CD4-positive, alpha-beta T cell treated with Interleukin-4 for 1 hour (primary cell): Measurements from ENCODE around the gene GLIS2.

Experiments used
- DNase-seq, 2 donors: peaks; one replicate each; pipeline ENCODE4 v3.0.0-alpha.2; 2020 to 2022

GLIS2 gene

DNA sequence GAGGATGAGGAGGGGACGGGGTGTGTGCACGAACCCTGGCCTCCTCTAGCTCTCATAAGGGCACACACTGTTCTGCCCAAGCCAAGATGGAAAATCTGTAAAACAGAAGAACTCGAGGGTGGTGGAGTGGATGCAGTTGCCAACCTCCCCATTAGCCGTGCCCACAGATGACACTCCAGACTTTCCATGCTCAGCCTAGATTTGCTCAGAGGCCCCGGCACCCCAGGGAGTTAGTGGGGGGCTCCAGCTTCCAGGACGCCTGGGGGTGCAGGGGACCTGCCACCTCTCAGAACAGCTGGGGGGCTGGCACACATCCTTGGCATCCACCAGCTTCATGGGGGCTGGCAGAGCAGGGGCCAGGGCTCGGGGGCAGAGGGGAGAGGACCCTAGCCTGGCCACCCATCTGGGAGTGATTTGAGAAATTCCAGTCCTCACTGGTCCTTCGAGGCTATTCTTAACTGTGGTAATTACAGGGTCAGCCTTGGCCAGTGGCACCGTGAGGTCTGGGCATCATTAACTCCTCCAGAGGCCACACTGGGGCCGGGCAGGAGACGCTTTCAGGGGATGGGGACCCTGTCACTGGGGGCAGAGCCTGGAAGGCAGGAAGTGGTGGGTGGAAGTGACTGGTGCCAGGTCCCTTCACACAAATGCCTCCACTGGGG is 70.1 kb downstream of the GLIS2 start:
- no peak for DNase-seq

DNA sequence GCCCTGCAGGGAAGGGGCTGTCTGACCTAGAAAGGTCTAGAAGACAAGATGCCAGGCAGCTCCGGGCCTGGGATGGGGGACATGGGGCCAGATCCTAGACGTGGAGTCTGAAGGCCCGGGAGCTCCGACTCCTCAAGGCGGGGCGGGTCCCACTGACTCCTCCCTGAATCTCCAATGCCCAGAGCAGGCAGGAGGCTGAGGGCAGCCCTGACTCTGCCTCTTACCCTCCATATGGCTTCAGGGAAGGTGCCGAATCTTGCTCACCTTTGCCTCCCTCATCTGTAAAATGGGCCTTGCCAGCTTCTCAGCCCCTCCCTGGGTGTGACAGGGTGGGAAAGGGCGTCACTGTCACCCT is 70.6 kb downstream of the GLIS2 start:
- DNase-seq = no peak

DNA sequence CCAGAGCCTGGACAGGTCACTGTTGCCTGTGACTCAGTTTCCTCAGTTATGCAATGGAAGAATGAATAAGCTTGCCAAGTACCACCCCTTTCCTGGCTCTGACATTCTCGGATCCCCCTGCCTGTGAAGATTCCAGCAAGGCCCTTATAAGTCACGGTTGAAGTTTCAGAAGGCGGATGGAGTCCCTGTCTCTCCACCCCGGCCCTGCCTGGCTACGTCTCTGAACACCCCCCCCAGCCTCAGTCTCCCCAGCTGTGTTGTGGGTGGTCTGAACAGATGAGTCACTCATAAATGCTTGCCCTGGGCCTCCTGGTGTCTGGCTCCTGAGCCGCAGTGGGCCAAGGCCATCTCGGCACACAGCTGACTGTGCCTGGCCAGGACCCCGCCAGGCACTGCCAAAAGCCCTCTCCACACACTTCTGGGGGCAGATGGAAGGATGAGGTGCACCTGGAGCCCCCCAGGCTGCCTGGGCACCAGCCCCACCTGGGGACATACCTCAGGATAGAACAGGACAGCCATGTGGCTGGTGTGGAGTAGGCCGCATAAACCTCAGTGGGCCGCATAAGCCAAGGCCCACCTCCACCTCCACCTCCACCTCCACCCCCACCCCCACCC is 71.2 kb downstream of the GLIS2 start:
- no peak for DNase-seq

DNA sequence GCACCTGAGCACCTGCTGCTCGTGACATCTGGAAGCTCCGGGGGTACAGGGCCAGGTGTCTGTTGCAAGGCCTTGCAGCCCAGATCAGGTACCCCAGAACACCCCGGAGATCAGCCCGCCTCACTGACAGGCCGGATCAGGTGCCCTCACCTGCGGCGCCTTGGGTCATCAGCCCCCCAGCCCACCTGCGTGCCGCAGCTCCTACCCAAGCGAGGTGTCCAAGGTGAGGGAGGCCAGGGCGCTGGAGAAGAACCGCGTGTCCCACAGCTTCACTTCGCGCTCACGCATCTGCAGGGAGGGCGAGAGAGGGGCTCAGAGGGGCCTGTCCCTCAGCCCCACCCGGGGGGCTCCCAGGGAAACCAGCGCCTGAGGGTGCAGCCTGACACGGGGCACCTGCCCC is 71.9 kb downstream of the GLIS2 start:
- no peak for DNase-seq

DNA sequence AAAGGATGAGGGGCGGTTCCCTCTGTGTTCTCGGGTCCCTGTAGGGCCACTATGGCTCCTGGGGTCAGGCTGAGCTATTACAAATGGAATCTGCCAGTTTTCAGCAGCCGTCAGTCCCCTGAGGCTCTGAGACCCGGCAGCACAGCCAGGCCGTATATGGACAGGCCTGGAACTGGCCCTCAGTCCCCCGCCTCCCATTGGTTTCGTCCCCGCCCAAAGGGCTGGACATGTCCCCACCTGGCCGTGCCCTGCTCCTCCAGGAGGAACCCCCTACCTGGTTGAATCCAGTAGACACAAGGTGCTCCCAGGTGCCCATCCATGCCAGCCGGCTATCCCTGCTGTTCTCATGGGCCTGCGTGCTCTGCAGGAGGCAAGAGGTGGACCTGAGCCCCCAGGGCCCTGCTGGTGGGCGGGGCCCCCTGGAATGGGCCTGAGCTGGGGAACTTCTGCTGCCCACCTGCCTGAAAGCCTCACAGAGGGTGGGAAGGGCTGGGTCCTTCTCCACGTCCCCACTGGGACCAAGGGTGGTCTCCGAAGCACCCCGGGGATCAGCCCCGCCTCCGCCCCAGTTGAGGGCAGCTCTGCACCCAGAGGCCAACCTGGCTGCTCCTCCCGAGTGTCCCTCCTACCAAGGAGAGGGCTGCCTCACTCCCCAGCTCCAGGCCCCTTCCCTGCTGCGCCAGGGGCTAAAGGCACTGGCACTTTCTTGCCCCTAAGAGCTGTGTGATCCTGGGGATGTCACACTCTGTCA is 72.6 kb downstream of the GLIS2 start:
- no peak for DNase-seq
